Right lobe of liver (tissue), 6 donors: ENCODE data around the gene COA8. TPM values are rescaled to one million over a fixed set of nuclear protein-coding genes. Genes with fewer than 3 reads are reported as not detected.
A peak's percentile ranks its signal among the peaks of the same experiment; 100 is the strongest.

Experiments used
- ATAC-seq, 4 donors: fragments of 200-7000 bp; cut with Tn5 transposase; one replicate each; pipeline ENCODE4 v1.9.1; 2020; ENCODE audit warnings: mild to moderate bottlenecking in 4 of 4, moderate library complexity in 4 of 4
- DNase-seq, 3 donors: peaks; one replicate each; pipeline ENCODE4 v3.0.0-alpha.2; 2020
- H3K27ac ChIP-seq, 3 donors: fragments of 200-600 bp; one replicate each; pipeline ENCODE4 v1.8.0; 2022
- H3K27me3 ChIP-seq, 2 donors: fragments of 200-600 bp; one replicate each; pipeline ENCODE4 v1.8.0; 2022
- H3K36me3 ChIP-seq, 4 donors: fragments of 200-600 bp; sonication (generic) in 1 of 4; one replicate each; pipeline versions ENCODE4 v1.5.1 to v1.8.0; 2017 to 2022; ENCODE audit warnings: control low read depth in 1 of 4
- H3K4me1 ChIP-seq, 4 donors: fragments of 200-600 bp; sonication (generic) in 1 of 4; one replicate each; pipeline versions ENCODE4 v1.5.1 to v1.8.0; 2017 to 2022; ENCODE audit warnings: control low read depth in 1 of 4
- H3K4me3 ChIP-seq, 3 donors: fragments of 200-600 bp; one replicate each; pipeline ENCODE4 v1.8.0; 2022
- H3K9me3 ChIP-seq, 4 donors: fragments of 200-600 bp; sonication (generic) in 1 of 4; one replicate each; pipeline versions ENCODE4 v1.5.1 to v1.8.0; 2017 to 2022; ENCODE audit warnings: control low read depth in 1 of 4
- POLR2A ChIP-seq: fragments of 450-650 bp; IDR thresholded peaks from one replicate; pipeline ENCODE4 v1.6.1; 2017; ENCODE audit warnings: antibody characterized with exemption, mild to moderate bottlenecking
- WGBS: methylation state at CpG from one replicate; pipeline ENCODE4 v1.1.6; 2018; ENCODE audit warnings: low coverage, low lambda C conversion rate; ENCODE audit not compliant: insufficient coverage; ENCODE audit errors: missing lambda C conversion rate; 5-methylcytosine and 5-hydroxymethylcytosine counted together
- intact Hi-C, 2 donors: fragments of 100-400 bp; cut with DNase I; formaldehyde crosslinking; loops; one replicate each; pipeline versions ENCODE4 v1.11.2 to v1.14.1; 2022
- total RNA-seq, 6 experiments: library from RNA; depleted of rRNA in 2 of 6; stranded (reverse); fragments of >200 nt in 2 of 6; fragmentation: NEBNext Ultra II Directional in 3 of 6; extraction: Animal tissue kit (Norgen Biotek cat#: 25700) in 3 of 6; gene quantifications; one replicate each; pipeline versions ENCODE4 v1.1.0 to v1.2.4, GENCODE V29; 2016 to 2023
- TF ChIP-seq, protein P1 (sequence below), 4 donors: fragments of 200-600 bp in 3 of 4; fragments of 450-650 bp in 1 of 4; IDR thresholded peaks; one replicate each; pipeline versions ENCODE4 v1.5.1 to v1.8.0; 2016 to 2022; ENCODE audit warnings: antibody characterized with exemption in 4 of 4, mild to moderate bottlenecking in 2 of 4
- donor health status: DM: no; HTN: yes; CAD: no.
- donor health status: DM: no; HTN: no; CAD: no.
- donor health status: DM: no; HTN: no; CAD: no.
- donor health status: DM: no; HTN: yes; CAD: no.
- donor health status: DM: no; HTN: yes; CAD: no.

COA8 gene
- total RNA-seq, 6 experiments from 2014 or later, result 7.5 to 17.7 (median 14.9) TPM

- Histone ChIP-seq H3K9me3 (no peaks in the 10 kb centered on the region), H3K27ac (no peak overlapping the region), H3K4me1 (peaks cover 0 to 25% (median 0%) of the 10 kb centered on the region in 4 donors), H3K4me3 (no peak overlapping the region), H3K36me3 (no peaks in the 10 kb centered on the region), H3K27me3 (peaks cover 0 to 10% of the 10 kb centered on the region in 2 donors)
- ATAC-seq (no peak), DNase-seq (peak in 2 of 3 donors; percentile 30 to 56)
- no peak for TF ChIP-seq POLR2A
- TF ChIP-seq, protein P1, sequence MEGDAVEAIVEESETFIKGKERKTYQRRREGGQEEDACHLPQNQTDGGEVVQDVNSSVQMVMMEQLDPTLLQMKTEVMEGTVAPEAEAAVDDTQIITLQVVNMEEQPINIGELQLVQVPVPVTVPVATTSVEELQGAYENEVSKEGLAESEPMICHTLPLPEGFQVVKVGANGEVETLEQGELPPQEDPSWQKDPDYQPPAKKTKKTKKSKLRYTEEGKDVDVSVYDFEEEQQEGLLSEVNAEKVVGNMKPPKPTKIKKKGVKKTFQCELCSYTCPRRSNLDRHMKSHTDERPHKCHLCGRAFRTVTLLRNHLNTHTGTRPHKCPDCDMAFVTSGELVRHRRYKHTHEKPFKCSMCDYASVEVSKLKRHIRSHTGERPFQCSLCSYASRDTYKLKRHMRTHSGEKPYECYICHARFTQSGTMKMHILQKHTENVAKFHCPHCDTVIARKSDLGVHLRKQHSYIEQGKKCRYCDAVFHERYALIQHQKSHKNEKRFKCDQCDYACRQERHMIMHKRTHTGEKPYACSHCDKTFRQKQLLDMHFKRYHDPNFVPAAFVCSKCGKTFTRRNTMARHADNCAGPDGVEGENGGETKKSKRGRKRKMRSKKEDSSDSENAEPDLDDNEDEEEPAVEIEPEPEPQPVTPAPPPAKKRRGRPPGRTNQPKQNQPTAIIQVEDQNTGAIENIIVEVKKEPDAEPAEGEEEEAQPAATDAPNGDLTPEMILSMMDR (IDR thresholded peaks at IDR 0.05), result no peak
- whole genome bisulfite sequencing, result no CpG with 5 or more reads among the region's 22 CpGs
- intact Hi-C loops, result loop anchor here in 1 of 2 donors (5.0 kb wide), 1 partner anchor 32 kb away; no protein-coding TSS in a partner anchor
These were observed 42.9 kb upstream of the COA8 start for GRCh38 chr14:103519837-103520212.

GRCh38 chr14:103520269-103520656, 42.5 kb upstream of the COA8 start:
- Histone ChIP-seq H3K4me1 (peaks cover 0 to 28% (median 1%) of the 10 kb centered on the region in 4 donors), H3K27ac (no peak overlapping the region), H3K36me3 (no peaks in the 10 kb centered on the region), H3K4me3 (no peak overlapping the region), H3K9me3 (no peaks in the 10 kb centered on the region), H3K27me3 (peaks cover 0 to 10% of the 10 kb centered on the region in 2 donors)
- intact Hi-C loops, result no loop called here
- WGBS, result no CpG with 5 or more reads among the region's 10 CpGs
- ATAC-seq, result no peak
- DNase-seq, result peak in 1 of 3 donors; percentile 49
- TF ChIP-seq POLR2A, result no peak
- TF ChIP-seq, protein P1 (IDR thresholded peaks at IDR 0.05), result no peak

DNA sequence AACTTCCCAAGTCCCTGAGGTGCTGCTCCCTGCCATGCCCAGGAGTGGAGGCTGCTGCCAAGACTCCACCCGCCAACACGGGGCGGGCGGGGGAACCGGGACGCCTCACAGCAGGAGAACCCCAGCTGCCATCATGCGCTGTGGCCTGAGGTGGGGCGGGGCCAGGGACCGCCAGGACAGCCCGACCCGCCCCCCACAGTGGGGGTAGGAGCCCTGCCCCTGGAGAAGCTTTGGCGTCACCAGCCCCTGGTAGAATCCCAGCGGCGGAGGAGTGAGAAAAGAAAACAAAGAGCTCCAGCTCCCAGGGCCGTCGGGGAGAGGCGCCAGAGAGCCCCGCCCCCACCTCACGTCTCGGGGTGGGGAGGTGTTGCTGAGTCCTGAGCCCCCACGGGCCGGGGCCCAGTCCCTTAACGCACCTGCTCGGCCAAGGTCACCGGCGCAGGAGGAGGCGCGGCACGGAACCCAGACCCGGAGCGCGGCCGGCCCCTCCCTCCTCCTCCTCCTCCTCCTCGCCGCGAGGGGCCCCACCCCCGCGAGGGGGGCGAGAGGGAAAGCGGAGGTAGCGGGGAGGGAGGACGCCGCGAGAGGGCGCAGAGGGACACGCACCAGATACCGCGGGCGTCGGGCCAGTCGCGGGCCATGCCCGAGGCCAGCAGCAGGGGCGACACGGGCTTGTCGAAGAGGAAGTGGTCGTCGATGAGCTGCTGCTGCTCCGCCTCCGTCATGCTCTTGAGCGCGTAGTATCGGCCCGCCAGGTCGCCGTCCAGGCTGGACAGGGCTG, 41.9 kb upstream of the COA8 start:
- H3K4me3 ChIP-seq, result peak overlapping the region; percentile 40 to 50 (median 42)
- intact Hi-C loops, result no loop called here
- TF ChIP-seq, protein P1 (IDR thresholded peaks at IDR 0.05), result peak; percentile 42 to 53 (median 50)
- TF ChIP-seq POLR2A, result no peak
- no peaks in the 10 kb centered on the region for H3K36me3 ChIP-seq
- DNase-seq, result peak; percentile 73 to 78 (median 75)
- peak; percentile 62 to 68 (median 66) for ATAC-seq
- WGBS, result 11% methylated on average over 13 of the region's 66 CpGs
- peaks cover 0 to 32% (median 4%) of the 10 kb centered on the region in 4 donors for H3K4me1 ChIP-seq
- peak overlapping the region in 1 of 3 donors; percentile 8 for H3K27ac ChIP-seq
- no peaks in the 10 kb centered on the region for H3K9me3 ChIP-seq
- peaks cover 0 to 10% of the 10 kb centered on the region in 2 donors for H3K27me3 ChIP-seq

DNA sequence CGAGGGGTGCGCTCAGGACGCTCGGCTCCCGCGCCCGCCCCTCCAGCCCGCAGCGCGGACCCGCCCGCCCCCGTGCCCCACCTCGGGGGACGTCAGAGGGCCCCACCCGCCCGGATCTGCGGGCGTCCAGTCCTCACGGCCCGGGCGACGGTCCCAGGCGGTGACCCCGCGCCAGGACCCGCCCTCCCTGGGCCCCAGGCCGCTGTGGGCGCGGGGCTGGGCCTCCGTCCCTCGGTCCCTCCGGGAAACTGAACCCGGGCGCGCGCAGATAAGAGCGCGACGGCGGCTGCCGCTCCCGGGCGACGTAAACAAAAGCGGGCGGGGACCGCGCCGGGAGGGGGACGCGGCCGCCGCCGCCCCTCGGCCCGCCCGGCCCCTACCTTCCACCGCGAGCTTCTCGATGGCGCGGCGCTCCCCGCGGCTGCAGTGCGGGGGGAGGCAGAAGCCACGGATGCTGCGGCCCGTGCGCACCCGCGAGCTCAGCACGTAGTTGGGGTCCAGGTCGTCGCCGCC, 41.3 kb upstream of the COA8 start:
- H3K36me3 ChIP-seq, result no peaks in the 10 kb centered on the region
- 0% methylated on average over 31 of the region's 77 CpGs for WGBS
- H3K9me3 ChIP-seq, result no peaks in the 10 kb centered on the region
- no peak for TF ChIP-seq POLR2A
- TF ChIP-seq, protein P1 (IDR thresholded peaks at IDR 0.05), result no peak
- peak overlapping the region; percentile 40 to 50 (median 42) for H3K4me3 ChIP-seq
- ATAC-seq (peak; percentile 9 to 41 (median 29)), DNase-seq (peak in 1 of 3 donors; percentile 36)
- intact Hi-C loops, result no loop called here
- H3K4me1 ChIP-seq, result peaks cover 0 to 37% (median 5%) of the 10 kb centered on the region in 4 donors
- H3K27me3 ChIP-seq, result peaks cover 0 to 10% of the 10 kb centered on the region in 2 donors
- H3K27ac ChIP-seq, result peak overlapping the region in 1 of 3 donors; percentile 8
